Nephron progenitor cell (in vitro differentiated cells): ENCODE measurements around the gene PRICKLE3.

Experiments
- DNase-seq: peaks from one replicate; pipeline ENCODE4 v3.0.0; 2021
- H3K27ac Mint-ChIP-seq: 2 replicates; pipeline ENCODE4 v1.8.0; 2021; ENCODE audit warnings: mild to moderate bottlenecking, moderate library complexity, mixed read lengths
- H3K27me3 Mint-ChIP-seq: 2 replicates; pipeline ENCODE4 v1.8.0; 2021; ENCODE audit warnings: mild to moderate bottlenecking, low read depth, mixed read lengths; ENCODE audit not compliant: poor library complexity
- H3K36me3 Mint-ChIP-seq: 2 replicates; pipeline ENCODE4 v1.8.0; 2021; ENCODE audit warnings: low read depth, mixed read lengths
- H3K4me1 Mint-ChIP-seq: 2 replicates; pipeline ENCODE4 v1.8.0; 2021; ENCODE audit warnings: mixed read lengths
- H3K4me3 Mint-ChIP-seq: 2 replicates; pipeline ENCODE4 v1.8.0; 2021; ENCODE audit warnings: mild to moderate bottlenecking, moderate library complexity, mixed read lengths
- H3K9me3 Mint-ChIP-seq: 2 replicates; pipeline ENCODE4 v1.8.0; 2021; ENCODE audit warnings: mild to moderate bottlenecking, moderate library complexity, mixed read lengths
- CTCF ChIP-seq: fragments of 200-600 bp; sonication (generic); IDR thresholded peaks from 2 replicates; pipeline ENCODE4 v1.5.0; 2021; ENCODE audit warnings: antibody characterized with exemption

PRICKLE3 gene

DNA sequence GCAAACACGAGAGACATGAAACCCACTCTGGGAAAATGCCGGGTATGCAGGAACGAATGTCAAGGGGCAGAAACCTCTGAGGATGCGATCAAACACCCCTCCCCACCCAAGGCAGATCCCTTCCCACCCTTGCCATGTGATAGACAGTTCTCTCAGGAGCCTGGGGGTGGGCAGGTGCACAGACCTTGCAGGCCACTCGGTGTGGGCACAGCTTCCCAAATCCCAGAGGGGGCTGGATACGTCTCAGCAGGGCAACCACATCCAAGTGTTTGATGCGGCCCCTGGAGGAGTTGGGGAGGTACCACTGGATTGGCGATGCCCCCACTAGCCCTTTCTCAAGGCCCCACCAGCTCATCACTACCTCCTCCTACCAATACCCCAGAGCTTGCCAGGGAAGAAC lies 24.2 kb upstream of the PRICKLE3 start:
- H3K27ac Mint-ChIP-seq: no peak overlapping the region
- H3K27me3 Mint-ChIP-seq: peaks cover 10% of the 10 kb centered on the region
- DNase-seq: no peak
- TF ChIP-seq CTCF: no peak
- H3K4me3 Mint-ChIP-seq: no peak overlapping the region
- peaks cover 57% of the 10 kb centered on the region for H3K9me3 Mint-ChIP-seq
- H3K4me1 Mint-ChIP-seq: no peaks in the 10 kb centered on the region
- H3K36me3 Mint-ChIP-seq: no peaks in the 10 kb centered on the region

GRCh38 chrX:49209434-49210251 lies 23.5 kb upstream of the PRICKLE3 start:
- DNase-seq: no peak
- TF ChIP-seq CTCF: no peak
- H3K4me3 Mint-ChIP-seq: no peak overlapping the region
- no peak overlapping the region for H3K27ac Mint-ChIP-seq
- peaks cover 14% of the 10 kb centered on the region for H3K27me3 Mint-ChIP-seq
- H3K36me3 Mint-ChIP-seq: no peaks in the 10 kb centered on the region
- H3K9me3 Mint-ChIP-seq: peaks cover 54% of the 10 kb centered on the region
- H3K4me1 Mint-ChIP-seq: no peaks in the 10 kb centered on the region

- H3K27ac Mint-ChIP-seq: no peak overlapping the region
- peaks cover 54% of the 10 kb centered on the region for H3K9me3 Mint-ChIP-seq
- no peaks in the 10 kb centered on the region for H3K36me3 Mint-ChIP-seq
- no peak overlapping the region for H3K4me3 Mint-ChIP-seq
- no peak for DNase-seq
- no peak for TF ChIP-seq CTCF
- no peaks in the 10 kb centered on the region for H3K4me1 Mint-ChIP-seq
- peaks cover 12% of the 10 kb centered on the region for H3K27me3 Mint-ChIP-seq
Measured at GRCh38 chrX:49208399-49208798, 22.2 kb upstream of the PRICKLE3 start.

DNA sequence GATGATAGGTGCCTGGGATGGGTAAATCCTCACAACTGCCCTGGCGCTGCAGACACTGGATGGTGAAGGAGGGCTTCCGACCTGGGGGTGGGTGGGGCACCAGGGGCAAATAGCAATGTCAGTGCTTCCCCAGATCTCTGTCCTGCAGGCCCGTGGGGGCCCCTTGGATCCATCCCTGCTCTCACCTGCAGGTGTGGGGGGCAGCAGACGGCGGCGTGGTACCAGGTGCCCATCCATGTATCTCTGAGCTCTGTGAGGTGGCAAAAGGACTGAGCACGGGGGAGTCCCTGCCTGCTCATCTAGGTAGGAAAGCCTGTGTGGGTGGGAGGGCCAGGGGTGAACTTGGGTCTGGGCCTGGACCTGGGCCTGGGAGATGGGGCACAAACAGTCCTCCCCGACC lies 20.4 kb upstream of the PRICKLE3 start:
- no peak overlapping the region for H3K4me3 Mint-ChIP-seq
- H3K4me1 Mint-ChIP-seq: no peaks in the 10 kb centered on the region
- DNase-seq: no peak
- no peak for TF ChIP-seq CTCF
- peaks cover 47% of the 10 kb centered on the region for H3K9me3 Mint-ChIP-seq
- no peak overlapping the region for H3K27ac Mint-ChIP-seq
- peaks cover 12% of the 10 kb centered on the region for H3K27me3 Mint-ChIP-seq
- no peaks in the 10 kb centered on the region for H3K36me3 Mint-ChIP-seq

GRCh38 chrX:49205443-49205842 lies 19.3 kb upstream of the PRICKLE3 start:
- TF ChIP-seq CTCF: no peak
- Mint-ChIP-seq H3K27me3 (peaks cover 10% of the 10 kb centered on the region), H3K4me1 (peaks cover 4% of the 10 kb centered on the region), H3K36me3 (no peaks in the 10 kb centered on the region), H3K27ac (no peak overlapping the region), H3K9me3 (peaks cover 41% of the 10 kb centered on the region), H3K4me3 (no peak overlapping the region)
- DNase-seq: no peak

GRCh38 chrX:49204709-49205108 lies 18.5 kb upstream of the PRICKLE3 start:
- Mint-ChIP-seq H3K4me3 (no peak overlapping the region), H3K27me3 (peaks cover 10% of the 10 kb centered on the region), H3K4me1 (peaks cover 5% of the 10 kb centered on the region), H3K27ac (no peak overlapping the region), H3K36me3 (no peaks in the 10 kb centered on the region), H3K9me3 (peaks cover 42% of the 10 kb centered on the region)
- TF ChIP-seq CTCF: no peak
- DNase-seq: no peak
